Body of pancreas (tissue), 4 donors: ENCODE measurements around the gene TXNDC11. TPM values are rescaled to one million over a fixed set of nuclear protein-coding genes. Genes with fewer than 3 reads are reported as not detected.

Experiments used
- ATAC-seq: fragments of 150-250 bp; one replicate; pipeline ENCODE4 v1.9.1; 2016
- DNase-seq, 4 donors: peaks; one replicate each; pipeline ENCODE4 v3.0.0-alpha.2; 2019
- H3K27ac ChIP-seq, 4 donors: fragments of 200-600 bp; sonication (generic); 1 replicate in 3 of 4; 2 replicates in 1 of 4; pipeline versions ENCODE4 v1.5.1 to v1.6.1; 2016 to 2019; ENCODE audit warnings: mild to moderate bottlenecking in 1 of 4, mixed read lengths in 1 of 4, moderate library complexity in 1 of 4
- H3K27me3 ChIP-seq, 2 donors: fragments of 200-600 bp; sonication (generic); one replicate each; pipeline ENCODE4 v1.6.0; 2016; ENCODE audit warnings: mild to moderate bottlenecking in 1 of 2
- H3K36me3 ChIP-seq, 2 donors: fragments of 200-600 bp; sonication (generic); replicated peaks in 1 of 2; 2 replicates each; pipeline ENCODE4 v1.5.1; 2016; ENCODE audit warnings: low read depth in 2 of 2; ENCODE audit not compliant: insufficient read depth in 1 of 2
- H3K4me1 ChIP-seq: fragments of 200-600 bp; sonication (generic); one replicate; pipeline ENCODE4 v1.6.0; 2016
- H3K4me3 ChIP-seq, 2 donors: fragments of 200-600 bp; sonication (generic); 1 replicate in 1 of 2; 2 replicates in 1 of 2; pipeline ENCODE4 v1.5.1; 2016 to 2019
- H3K9me3 ChIP-seq, 3 donors: fragments of 200-600 bp; sonication (generic); 1 replicate in 2 of 3; 2 replicates in 1 of 3; pipeline ENCODE4 v1.5.1; 2016
- CTCF ChIP-seq, 7 experiments: fragments of 450-650 bp in 4 of 7; fragments of 200-600 bp in 3 of 7; sonication (generic) in 3 of 7; IDR thresholded peaks; one replicate each; pipeline ENCODE4 v1.5.1; 2016 to 2019; ENCODE audit warnings: antibody characterized with exemption in 7 of 7
- POLR2A ChIP-seq, 3 donors: fragments of 450-650 bp; IDR thresholded peaks; one replicate each; pipeline ENCODE4 v1.6.1; 2016; ENCODE audit warnings: antibody characterized with exemption in 3 of 3, mild to moderate bottlenecking in 2 of 3
- WGBS, 2 donors: methylation state at CpG; one replicate each; pipeline ENCODE4 v1.1.5; 2017; 5-methylcytosine and 5-hydroxymethylcytosine counted together
- intact Hi-C: fragments of 100-400 bp; cut with DNase I; formaldehyde crosslinking; loops from one replicate; pipeline ENCODE4 v1.15.1; 2023
- total RNA-seq, 2 donors: library from RNA; depleted of rRNA; stranded (reverse); fragments of >200 nt; gene quantifications; one replicate each; pipeline ENCODE4 v1.1.0, GENCODE V29; 2016

Gene TXNDC11
- total RNA-seq, 2 donors from 2014 or later, result 38.4 to 90.3 TPM

DNA sequence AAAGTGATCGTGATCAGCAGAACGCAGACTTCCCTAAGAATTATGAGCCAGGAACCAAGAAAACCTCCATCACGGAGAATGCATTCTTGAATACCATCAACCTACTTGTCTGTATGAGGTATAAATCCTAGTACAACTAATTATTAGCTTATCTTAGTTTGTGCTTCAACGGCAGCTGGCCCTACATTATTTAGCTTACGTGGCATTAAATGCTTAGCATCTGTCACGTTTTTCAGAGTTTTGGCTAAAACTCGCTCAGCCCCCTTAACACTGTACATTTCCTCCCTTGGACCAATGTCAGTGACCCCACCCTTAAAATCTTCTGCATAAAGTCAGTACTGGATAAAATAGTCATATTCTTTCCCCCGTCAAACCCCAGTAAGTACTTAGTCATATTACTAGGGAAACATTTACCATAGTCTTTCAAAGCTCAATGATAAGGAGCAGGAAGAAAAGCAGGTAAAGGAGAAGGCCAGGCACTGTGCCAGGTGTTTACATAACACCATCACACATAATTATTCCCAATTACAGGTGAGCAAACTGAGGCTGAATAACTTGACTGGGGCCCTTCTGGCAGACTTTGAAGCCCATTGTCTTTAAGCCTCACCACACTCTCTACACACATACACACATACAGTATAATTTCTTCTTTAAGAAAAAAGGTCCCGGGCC lies 16.6 kb upstream of the TXNDC11 start:
- ATAC-seq, result peak; percentile 69
- 40% methylated on average over 9 of the region's 9 CpGs for WGBS, 2 donors
- Histone ChIP-seq H3K36me3 (peaks cover 0 to 17% of the 10 kb centered on the region in 2 donors), H3K4me1 (peaks cover 50% of the 10 kb centered on the region), H3K27me3 (no peaks in the 10 kb centered on the region), H3K4me3 (no peak overlapping the region), H3K27ac (peak overlapping the region; percentile 66 to 86 (median 74)), H3K9me3 (no peaks in the 10 kb centered on the region)
- intact Hi-C loops, result no loop called here
- DNase-seq, result peak; percentile 71 to 90 (median 78)
- TF ChIP-seq CTCF (IDR thresholded peaks at IDR 0.05) (no peak), POLR2A (IDR thresholded peaks at IDR 0.05) (no peak)

DNA sequence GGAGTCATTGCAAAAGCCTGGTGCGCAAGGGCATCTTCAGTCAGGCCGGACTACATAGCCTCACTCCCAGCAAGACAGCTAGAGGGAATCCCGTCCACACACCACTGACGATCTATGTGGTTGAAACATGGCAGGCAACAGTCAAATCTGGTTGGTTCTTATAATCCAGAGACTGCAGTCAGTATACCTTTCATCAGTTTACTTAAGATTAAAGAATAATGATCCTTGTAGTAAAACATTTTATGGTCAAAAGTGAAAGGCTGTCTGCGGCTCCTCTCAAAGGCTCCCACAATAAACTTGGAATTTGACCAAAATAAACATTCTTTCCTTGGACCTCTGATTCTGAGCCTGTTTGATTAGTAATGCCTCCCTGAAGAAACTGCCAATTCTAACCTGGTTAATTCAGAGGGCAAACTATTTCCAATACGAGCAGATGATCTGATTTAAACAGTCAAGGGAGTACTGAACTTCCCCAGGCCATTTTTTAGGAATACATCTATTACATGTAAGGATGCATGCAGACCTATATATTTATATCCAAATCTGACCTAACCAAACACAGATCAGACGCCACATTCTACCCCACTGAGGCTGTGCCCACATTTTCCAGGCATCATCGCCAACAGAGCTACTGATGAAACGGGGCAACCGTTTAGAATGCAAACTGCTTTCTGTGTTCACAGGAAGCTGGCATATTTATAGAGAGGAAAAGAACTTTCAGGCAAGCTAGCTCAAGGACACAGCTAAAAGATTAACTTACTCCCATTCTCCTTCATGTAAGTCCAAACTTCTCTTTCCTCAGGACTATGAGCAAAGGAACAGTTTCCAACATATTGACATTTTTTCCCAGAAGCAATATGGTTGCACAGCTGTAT lies 15.3 kb upstream of the TXNDC11 start:
- Histone ChIP-seq H3K27me3 (no peaks in the 10 kb centered on the region), H3K36me3 (peaks cover 0 to 14% of the 10 kb centered on the region in 2 donors), H3K4me3 (no peak overlapping the region), H3K4me1 (peaks cover 62% of the 10 kb centered on the region), H3K27ac (peak overlapping the region; percentile 66 to 86 (median 74)), H3K9me3 (no peaks in the 10 kb centered on the region)
- ATAC-seq, result peak; percentile 48
- DNase-seq, result no peak
- intact Hi-C loops, result no loop called here
- no peak for TF ChIP-seq CTCF (IDR thresholded peaks at IDR 0.05)
- TF ChIP-seq POLR2A (IDR thresholded peaks at IDR 0.05), result no peak
- 21% methylated on average over 10 of the region's 10 CpGs for WGBS, 2 donors

DNA sequence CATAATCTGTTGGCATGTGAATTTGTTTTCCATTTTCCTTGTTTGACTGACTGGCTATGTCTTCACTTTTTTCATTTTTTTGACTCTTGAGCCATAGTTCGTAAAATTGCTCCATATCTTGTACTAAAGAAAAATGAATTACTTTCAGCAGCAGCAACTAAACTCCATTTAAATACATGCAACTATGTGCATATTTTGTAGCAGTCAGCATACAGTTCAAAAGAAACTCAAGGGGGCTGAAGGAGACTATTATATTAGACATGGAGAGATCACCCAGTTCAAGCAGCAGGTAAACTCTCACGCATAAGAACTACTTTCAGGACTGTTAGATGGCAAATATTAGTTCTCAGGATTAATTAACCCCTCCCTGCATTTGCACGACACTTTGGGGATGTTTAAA lies 13.6 kb upstream of the TXNDC11 start:
- Histone ChIP-seq H3K27me3 (no peaks in the 10 kb centered on the region), H3K4me3 (no peak overlapping the region), H3K27ac (peak overlapping the region in 1 of 4 donors; percentile 69), H3K4me1 (peaks cover 70% of the 10 kb centered on the region), H3K36me3 (peaks cover 0 to 17% of the 10 kb centered on the region in 2 donors), H3K9me3 (peaks cover 0 to under 1% (median 0%) of the 10 kb centered on the region in 3 donors)
- intact Hi-C loops, result no loop called here
- WGBS, 2 donors, result 48 to 52% methylated on average over 3 of the region's 3 CpGs
- DNase-seq (no peak), ATAC-seq (no peak)
- TF ChIP-seq POLR2A (IDR thresholded peaks at IDR 0.05), result no peak
- no peak for TF ChIP-seq CTCF (IDR thresholded peaks at IDR 0.05)

DNA sequence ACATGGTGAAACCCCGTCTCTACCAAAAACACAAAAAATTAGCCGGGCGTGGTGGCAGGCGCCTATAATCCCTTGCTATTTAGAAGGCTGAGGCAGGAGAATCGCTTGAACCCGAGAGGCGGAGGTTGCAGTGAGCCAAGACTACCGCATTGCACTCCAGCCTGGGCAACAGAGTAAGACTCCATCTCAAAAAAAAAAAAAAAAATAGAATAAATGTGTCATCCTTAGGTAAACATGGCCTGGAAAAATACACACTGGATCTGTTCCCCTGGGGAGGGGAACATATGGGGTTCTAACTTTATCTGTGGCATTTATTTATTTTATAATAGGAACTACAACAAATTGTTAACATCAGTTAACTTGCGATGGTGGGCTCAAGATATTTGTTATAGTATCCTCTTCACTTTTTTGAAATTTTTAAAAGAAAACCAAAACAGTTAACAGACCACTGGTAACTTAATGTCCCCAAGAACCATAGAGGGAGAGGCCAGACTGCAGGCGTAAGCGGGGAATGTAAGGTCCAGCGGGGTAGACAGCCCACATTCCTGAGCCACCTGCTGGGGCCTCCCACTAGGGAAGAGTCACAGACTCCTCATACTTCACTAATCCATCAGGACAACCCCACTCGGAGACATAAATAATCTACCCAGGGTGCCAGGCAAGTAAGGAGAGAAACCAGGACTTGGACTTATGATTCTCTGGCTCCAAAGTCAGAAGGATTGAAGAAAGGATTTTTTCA lies 12.5 kb upstream of the TXNDC11 start:
- H3K27ac ChIP-seq, result peak overlapping the region; percentile 52 to 74 (median 64)
- peaks cover 0 to 3% (median 0%) of the 10 kb centered on the region in 3 donors for H3K9me3 ChIP-seq
- WGBS, 2 donors, result 80 to 82% methylated on average over 13 of the region's 13 CpGs
- intact Hi-C loops, result no loop called here
- TF ChIP-seq POLR2A (IDR thresholded peaks at IDR 0.05) (no peak), CTCF (IDR thresholded peaks at IDR 0.05) (no peak)
- H3K4me1 ChIP-seq, result peaks cover 73% of the 10 kb centered on the region
- no peaks in the 10 kb centered on the region for H3K27me3 ChIP-seq
- DNase-seq (no peak), ATAC-seq (no peak)
- H3K4me3 ChIP-seq, result no peak overlapping the region
- peaks cover 4 to 20% of the 10 kb centered on the region in 2 donors for H3K36me3 ChIP-seq
